Transverse colon (tissue), 3 donors: ENCODE data around the gene C10orf95.

Source experiments
- POLR2A ChIP-seq: fragments of 450-650 bp; IDR thresholded peaks from one replicate; pipeline ENCODE4 v1.6.1; 2016; ENCODE audit warnings: antibody characterized with exemption, mild to moderate bottlenecking, moderate library complexity
- TF ChIP-seq, protein P1 (sequence below), 5 experiments: fragments of 200-600 bp in 3 of 5; fragments of 450-650 bp in 2 of 5; sonication (generic) in 3 of 5; IDR thresholded peaks; 1 replicate in 2 of 5; 2 replicates in 3 of 5; pipeline ENCODE4 v1.5.1; 2016 to 2017; ENCODE audit warnings: antibody characterized with exemption in 5 of 5, inconsistent platforms in 3 of 5, mild to moderate bottlenecking in 2 of 5, moderate library complexity in 1 of 5

DNA sequence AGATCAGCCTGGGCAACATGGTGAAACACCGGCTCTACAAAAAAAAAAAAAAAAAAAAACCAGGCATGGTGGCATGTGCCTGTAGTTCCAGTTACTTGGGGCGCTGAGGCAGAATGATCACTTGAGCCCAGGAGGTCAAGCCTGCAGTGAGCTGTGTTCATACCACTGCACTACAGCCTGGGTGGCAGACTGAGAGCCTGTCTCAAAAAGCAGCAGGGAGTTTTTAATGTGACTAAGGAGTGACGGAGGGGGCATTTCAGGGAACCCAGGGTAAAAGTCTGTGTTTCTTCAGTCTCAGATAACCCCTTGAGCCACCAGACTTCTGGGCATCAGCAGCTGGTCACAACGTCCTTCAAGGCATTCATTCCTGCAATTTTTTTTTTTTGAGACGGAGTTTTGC is 2.2 kb upstream of the C10orf95 start:
- no peak for TF ChIP-seq POLR2A
- TF ChIP-seq, protein P1, sequence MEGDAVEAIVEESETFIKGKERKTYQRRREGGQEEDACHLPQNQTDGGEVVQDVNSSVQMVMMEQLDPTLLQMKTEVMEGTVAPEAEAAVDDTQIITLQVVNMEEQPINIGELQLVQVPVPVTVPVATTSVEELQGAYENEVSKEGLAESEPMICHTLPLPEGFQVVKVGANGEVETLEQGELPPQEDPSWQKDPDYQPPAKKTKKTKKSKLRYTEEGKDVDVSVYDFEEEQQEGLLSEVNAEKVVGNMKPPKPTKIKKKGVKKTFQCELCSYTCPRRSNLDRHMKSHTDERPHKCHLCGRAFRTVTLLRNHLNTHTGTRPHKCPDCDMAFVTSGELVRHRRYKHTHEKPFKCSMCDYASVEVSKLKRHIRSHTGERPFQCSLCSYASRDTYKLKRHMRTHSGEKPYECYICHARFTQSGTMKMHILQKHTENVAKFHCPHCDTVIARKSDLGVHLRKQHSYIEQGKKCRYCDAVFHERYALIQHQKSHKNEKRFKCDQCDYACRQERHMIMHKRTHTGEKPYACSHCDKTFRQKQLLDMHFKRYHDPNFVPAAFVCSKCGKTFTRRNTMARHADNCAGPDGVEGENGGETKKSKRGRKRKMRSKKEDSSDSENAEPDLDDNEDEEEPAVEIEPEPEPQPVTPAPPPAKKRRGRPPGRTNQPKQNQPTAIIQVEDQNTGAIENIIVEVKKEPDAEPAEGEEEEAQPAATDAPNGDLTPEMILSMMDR (IDR thresholded peaks at IDR 0.05): no peak
